Endodermal cell (in vitro differentiated cells): ENCODE results near the gene ASB8. TPM values are rescaled to one million over a fixed set of nuclear protein-coding genes. Genes with fewer than 3 reads are reported as not detected.
A peak's percentile ranks its signal among the peaks of the same experiment; 100 is the strongest.

Source experiments
- DNase-seq: peaks from one replicate; pipeline ENCODE4 v3.0.0-alpha.2; 2017
- H3K27ac ChIP-seq: 2 replicates; pipeline ENCODE4 v1.5.1; 2013; ENCODE audit warnings: mild to moderate bottlenecking, low read depth, low read length, moderate library complexity
- H3K27me3 ChIP-seq: 2 replicates; pipeline ENCODE4 v1.6.1; 2013; ENCODE audit warnings: mild to moderate bottlenecking, low read length, moderate library complexity; ENCODE audit not compliant: insufficient read depth, control insufficient read depth, poor library complexity, severe bottlenecking
- H3K36me3 ChIP-seq: 2 replicates; pipeline ENCODE4 v1.7.0; 2013; ENCODE audit warnings: mild to moderate bottlenecking, low read length, moderate library complexity; ENCODE audit not compliant: control insufficient read depth, insufficient read depth
- H3K4me1 ChIP-seq: one replicate; pipeline ENCODE4 v1.7.0; 2013; ENCODE audit warnings: low read length; ENCODE audit not compliant: control insufficient read depth, insufficient read depth
- H3K4me3 ChIP-seq: 2 replicates; pipeline ENCODE4 v1.5.1; 2013; ENCODE audit warnings: mild to moderate bottlenecking, low read length, moderate library complexity
- H3K9ac ChIP-seq: 2 replicates; pipeline ENCODE4 v1.6.1; 2013; ENCODE audit warnings: mild to moderate bottlenecking, low read length, moderate library complexity; ENCODE audit not compliant: poor library complexity, severe bottlenecking; ENCODE audit errors: extremely low read depth
- H3K9me3 ChIP-seq: 2 replicates; pipeline ENCODE4 v1.6.1; 2013; ENCODE audit warnings: mild to moderate bottlenecking, low read length, moderate library complexity; ENCODE audit not compliant: control insufficient read depth
- H3K27ac Mint-ChIP-seq: 2 replicates; pipeline ENCODE4 v1.8.0; 2020; ENCODE audit warnings: mixed read lengths
- H3K27me3 Mint-ChIP-seq: 2 replicates; pipeline ENCODE4 v1.8.0; 2021; ENCODE audit warnings: mild to moderate bottlenecking, mixed read lengths; ENCODE audit not compliant: insufficient read depth
- H3K36me3 Mint-ChIP-seq: 2 replicates; pipeline ENCODE4 v1.8.0; 2020; ENCODE audit warnings: low read depth, mixed read lengths
- H3K4me1 Mint-ChIP-seq: 2 replicates; pipeline ENCODE4 v1.8.0; 2020; ENCODE audit warnings: mixed read lengths
- H3K4me3 Mint-ChIP-seq: 2 replicates; pipeline ENCODE4 v1.8.0; 2020; ENCODE audit warnings: mild to moderate bottlenecking, moderate library complexity, mixed read lengths
- H3K9me3 Mint-ChIP-seq: 2 replicates; pipeline ENCODE4 v1.8.0; 2020; ENCODE audit warnings: mild to moderate bottlenecking, mixed read lengths
- CTCF ChIP-seq: fragments of 200-600 bp; sonication (generic); conservative IDR thresholded peaks from 2 replicates; pipeline ENCODE4 v1.5.0; 2021; ENCODE audit warnings: antibody characterized with exemption, mild to moderate bottlenecking
- WGBS, 2 experiments: methylation state at CpG; one replicate each; pipeline versions ENCODE4 v1.1.5 to v1.1.7; 2013; ENCODE audit warnings: missing lambda C conversion rate in 2 of 2, mixed read lengths in 1 of 2; ENCODE audit not compliant: insufficient coverage in 1 of 2, insufficient read length in 1 of 2; 5-methylcytosine and 5-hydroxymethylcytosine counted together
- total RNA-seq, 2 donors: library from RNA; stranded (reverse); fragmentation: NEBNext Ultra II Directional in 1 of 2; extraction: Animal tissue kit (Norgen Biotek cat#: 25700) in 1 of 2; gene quantifications; 2 replicates in 1 of 2; 3 replicates in 1 of 2; pipeline ENCODE4 v1.2.1, GENCODE V29; 2021

ASB8 gene
- total RNA-seq, 2 donors from 2014 or later = 7.1 to 9.0 TPM

- H3K9me3 Mint-ChIP-seq = peaks cover 7% of the 10 kb centered on the region
- Histone ChIP-seq H3K27ac (no peak overlapping the region), H3K36me3 (no peaks in the 10 kb centered on the region), H3K4me3 (peak overlapping the region; percentile 92), H3K9me3 (no peaks in the 10 kb centered on the region), H3K9ac (peak overlapping the region; percentile 92), H3K4me1 (no peaks in the 10 kb centered on the region), H3K27me3 (peaks cover 68% of the 10 kb centered on the region)
- peak overlapping the region; percentile 77 for H3K4me3 Mint-ChIP-seq
- no peak for DNase-seq
- WGBS, 2 experiments = 80 to 92% methylated on average over 5 to 10 of the region's 10 CpGs
- no peak for TF ChIP-seq CTCF
- H3K27me3 Mint-ChIP-seq = peaks cover 88% of the 10 kb centered on the region
- no peaks in the 10 kb centered on the region for H3K36me3 Mint-ChIP-seq
- H3K4me1 Mint-ChIP-seq = peaks cover 16% of the 10 kb centered on the region
- H3K27ac Mint-ChIP-seq = peak overlapping the region; percentile 94
These were observed 41.7 kb upstream of the ASB8 start for GRCh38 chr12:48198985-48199384.

GRCh38 chr12:48198672-48198971 lies 41.3 kb upstream of the ASB8 start:
- H3K4me1 Mint-ChIP-seq = peaks cover 16% of the 10 kb centered on the region
- TF ChIP-seq CTCF = no peak
- Histone ChIP-seq H3K9me3 (no peaks in the 10 kb centered on the region), H3K27me3 (peaks cover 68% of the 10 kb centered on the region), H3K9ac (peak overlapping the region; percentile 92), H3K4me3 (peak overlapping the region; percentile 92), H3K4me1 (no peaks in the 10 kb centered on the region), H3K36me3 (no peaks in the 10 kb centered on the region), H3K27ac (peak overlapping the region; percentile 69)
- peak overlapping the region; percentile 77 for H3K4me3 Mint-ChIP-seq
- 28 to 47% methylated on average over 10 to 26 of the region's 26 CpGs for WGBS, 2 experiments
- peak overlapping the region; percentile 94 for H3K27ac Mint-ChIP-seq
- H3K36me3 Mint-ChIP-seq = no peaks in the 10 kb centered on the region
- peaks cover 88% of the 10 kb centered on the region for H3K27me3 Mint-ChIP-seq
- H3K9me3 Mint-ChIP-seq = peaks cover 5% of the 10 kb centered on the region
- no peak for DNase-seq

- Mint-ChIP-seq H3K4me1 (peaks cover 16% of the 10 kb centered on the region), H3K4me3 (peak overlapping the region; percentile 77), H3K27ac (peak overlapping the region; percentile 94), H3K9me3 (peaks cover 5% of the 10 kb centered on the region), H3K27me3 (peaks cover 88% of the 10 kb centered on the region), H3K36me3 (no peaks in the 10 kb centered on the region)
- peak; percentile 100 for DNase-seq
- TF ChIP-seq CTCF = no peak
- Histone ChIP-seq H3K36me3 (no peaks in the 10 kb centered on the region), H3K27me3 (peaks cover 68% of the 10 kb centered on the region), H3K4me3 (peak overlapping the region; percentile 92), H3K9me3 (no peaks in the 10 kb centered on the region), H3K27ac (peak overlapping the region; percentile 69), H3K9ac (peak overlapping the region; percentile 92), H3K4me1 (no peaks in the 10 kb centered on the region)
- WGBS, 2 experiments = 1 to 6% methylated on average over 28 to 39 of the region's 39 CpGs
These were observed 40.8 kb upstream of the ASB8 start for GRCh38 chr12:48197971-48198671.
